Mononuclear cell (primary cell): Measurements from ENCODE around the gene TMEM147. TPM values are rescaled to one million over a fixed set of nuclear protein-coding genes. Genes with fewer than 3 reads are reported as not detected.

Experiments
- H3K27me3 ChIP-seq: 2 replicates; pipeline ENCODE4 v1.6.0; 2011; ENCODE audit warnings: low read length, control low read depth; ENCODE audit not compliant: insufficient read depth
- H3K4me1 ChIP-seq: 2 replicates; pipeline ENCODE4 v1.5.1; 2011; ENCODE audit warnings: mild to moderate bottlenecking, low read length, control low read depth; ENCODE audit not compliant: insufficient read depth
- H3K4me3 ChIP-seq: 2 replicates; pipeline ENCODE4 v1.5.1; 2011; ENCODE audit warnings: mild to moderate bottlenecking, low read length, moderate library complexity
- H3K9me3 ChIP-seq: 2 replicates; pipeline ENCODE4 v1.5.1; 2011; ENCODE audit warnings: low read depth, mild to moderate bottlenecking, control low read depth, low read length
- total RNA-seq: library from RNA; depleted of rRNA; stranded (reverse); fragments of >200 nt; gene quantifications from one replicate; pipeline ENCODE4 v1.2.3, GENCODE V29; 2012

The TMEM147 gene
- total RNA-seq, 1 donor = 25.9 TPM

- H3K4me3 ChIP-seq = no peak overlapping the region
These were observed 4.6 kb downstream of the TMEM147 start for GRCh38 chr19:35549879-35550523.

GRCh38 chr19:35551091-35551810, 5.8 kb downstream of the TMEM147 start:
- H3K9me3 ChIP-seq = no peaks in the 10 kb centered on the region
- H3K27me3 ChIP-seq = no peaks in the 10 kb centered on the region
- no peak overlapping the region for H3K4me3 ChIP-seq
- H3K4me1 ChIP-seq = peaks cover 7% of the 10 kb centered on the region

More at GRCh38 chr19:35549879-35550523, 4.6 kb downstream of the TMEM147 start:
- H3K4me1 ChIP-seq = peaks cover 15% of the 10 kb centered on the region
- H3K9me3 ChIP-seq = no peaks in the 10 kb centered on the region
- H3K27me3 ChIP-seq = no peaks in the 10 kb centered on the region

GRCh38 chr19:35552534-35553384, 7.3 kb downstream of the TMEM147 start:
- no peaks in the 10 kb centered on the region for H3K4me1 ChIP-seq
- H3K4me3 ChIP-seq = no peak overlapping the region
- H3K27me3 ChIP-seq = peaks cover 2% of the 10 kb centered on the region
- H3K9me3 ChIP-seq = no peaks in the 10 kb centered on the region

GRCh38 chr19:35553385-35554000, 8.1 kb downstream of the TMEM147 start:
- Histone ChIP-seq H3K9me3 (no peaks in the 10 kb centered on the region), H3K4me3 (no peak overlapping the region), H3K27me3 (peaks cover 6% of the 10 kb centered on the region)

GRCh38 chr19:35554076-35554475, 8.7 kb downstream of the TMEM147 start:
- H3K27me3 ChIP-seq = peaks cover 12% of the 10 kb centered on the region
- H3K4me3 ChIP-seq = no peak overlapping the region
- H3K4me1 ChIP-seq = peaks cover 12% of the 10 kb centered on the region
- H3K9me3 ChIP-seq = no peaks in the 10 kb centered on the region

More at GRCh38 chr19:35553385-35554000, 8.1 kb downstream of the TMEM147 start:
- H3K4me1 ChIP-seq = peaks cover 6% of the 10 kb centered on the region

GRCh38 chr19:35555301-35556005, 10.0 kb downstream of the TMEM147 start:
- Histone ChIP-seq H3K9me3 (no peaks in the 10 kb centered on the region), H3K27me3 (peaks cover 16% of the 10 kb centered on the region)

GRCh38 chr19:35556025-35556590, 10.7 kb downstream of the TMEM147 start:
- Histone ChIP-seq H3K4me1 (peaks cover 12% of the 10 kb centered on the region), H3K9me3 (no peaks in the 10 kb centered on the region), H3K27me3 (peaks cover 16% of the 10 kb centered on the region), H3K4me3 (no peak overlapping the region)

More at GRCh38 chr19:35555301-35556005, 10.0 kb downstream of the TMEM147 start:
- peaks cover 12% of the 10 kb centered on the region for H3K4me1 ChIP-seq
- no peak overlapping the region for H3K4me3 ChIP-seq

- peaks cover 16% of the 10 kb centered on the region for H3K27me3 ChIP-seq
- H3K4me1 ChIP-seq = peaks cover 12% of the 10 kb centered on the region
- H3K4me3 ChIP-seq = no peak overlapping the region
- no peaks in the 10 kb centered on the region for H3K9me3 ChIP-seq
These were observed 11.6 kb downstream of the TMEM147 start for GRCh38 chr19:35556846-35557538.

- Histone ChIP-seq H3K9me3 (no peaks in the 10 kb centered on the region), H3K4me1 (peaks cover 12% of the 10 kb centered on the region), H3K27me3 (peaks cover 16% of the 10 kb centered on the region), H3K4me3 (no peak overlapping the region)
These were observed 12.3 kb downstream of the TMEM147 start for GRCh38 chr19:35557539-35558399.

- Histone ChIP-seq H3K4me3 (no peak overlapping the region), H3K4me1 (peaks cover 12% of the 10 kb centered on the region), H3K27me3 (peaks cover 16% of the 10 kb centered on the region), H3K9me3 (no peaks in the 10 kb centered on the region)
These were observed 13.2 kb downstream of the TMEM147 start for GRCh38 chr19:35558400-35559280.

- peaks cover 16% of the 10 kb centered on the region for H3K27me3 ChIP-seq
- peaks cover 12% of the 10 kb centered on the region for H3K4me1 ChIP-seq
- H3K4me3 ChIP-seq = no peak overlapping the region
- no peaks in the 10 kb centered on the region for H3K9me3 ChIP-seq
These were observed 13.8 kb downstream of the TMEM147 start for GRCh38 chr19:35559281-35559659.

- no peaks in the 10 kb centered on the region for H3K9me3 ChIP-seq
- peaks cover 12% of the 10 kb centered on the region for H3K4me1 ChIP-seq
- H3K4me3 ChIP-seq = no peak overlapping the region
- peaks cover 16% of the 10 kb centered on the region for H3K27me3 ChIP-seq
These were observed 14.4 kb downstream of the TMEM147 start for GRCh38 chr19:35559781-35560180.
